H1 (cell line): ENCODE measurements around the gene MICA. TPM values are rescaled to one million over a fixed set of nuclear protein-coding genes. Genes with fewer than 3 reads are reported as not detected.

Source experiments
- CTCF ChIA-PET: fragments of 300-600 bp; sonication (Branson Sonifier 250); formaldehyde crosslinking; loops from one replicate; lab custom pipeline; 2021; ENCODE audit not compliant: partially characterized antibody; lab: Charles Lee
- POLR2A ChIA-PET: fragments of 300-600 bp; sonication (Branson Sonifier 250); formaldehyde crosslinking; loops from one replicate; lab custom pipeline; 2021; ENCODE audit warnings: inconsistent platforms; ENCODE audit not compliant: partially characterized antibody; lab: Charles Lee
- DNase-seq, 2 experiments: peaks; one replicate each; pipeline versions ENCODE4 v3.0.0 to v3.0.0-alpha.2; 2010 to 2022; ENCODE audit warnings: low spot score in 2 of 2, low read depth in 1 of 2, mixed read lengths in 1 of 2
- FAIRE-seq: peaks from 2 replicates; lab custom pipeline; 2011; peaks lifted over from hg19 to GRCh38; lab: Jason Lieb, UNC
- H2AFZ ChIP-seq: 2 replicates; pipeline ENCODE4 v1.8.1; 2012; ENCODE audit warnings: low read length, inconsistent platforms
- H2AK5ac ChIP-seq: 2 replicates; pipeline ENCODE4 v1.6.1; 2013; ENCODE audit warnings: low read depth, low read length
- H2BK120ac ChIP-seq: replicated peaks from 2 replicates; pipeline ENCODE3; 2013; ENCODE audit warnings: low read depth, low read length, inconsistent platforms
- H2BK12ac ChIP-seq: 2 replicates; pipeline ENCODE4 v1.6.1; 2013; ENCODE audit warnings: low read depth, low read length
- H2BK15ac ChIP-seq: 2 replicates; pipeline ENCODE4 v1.6.1; 2013; ENCODE audit warnings: low read length
- H2BK20ac ChIP-seq: 2 replicates; pipeline ENCODE4 v1.6.1; 2013; ENCODE audit warnings: low read length
- H2BK5ac ChIP-seq: 2 replicates; pipeline ENCODE4 v1.6.1; 2013; ENCODE audit warnings: low read depth, low read length
- H3K14ac ChIP-seq: 2 replicates; pipeline ENCODE4 v1.6.1; 2013; ENCODE audit warnings: inconsistent platforms; ENCODE audit not compliant: insufficient read length
- H3K18ac ChIP-seq: 2 replicates; pipeline ENCODE4 v1.6.1; 2013; ENCODE audit warnings: low read length; ENCODE audit errors: extremely low read depth
- H3K23ac ChIP-seq: 2 replicates; pipeline ENCODE4 v1.6.1; 2013; ENCODE audit warnings: inconsistent platforms; ENCODE audit not compliant: insufficient read length
- H3K23me2 ChIP-seq: 2 replicates; pipeline ENCODE4 v1.6.1; 2013; ENCODE audit warnings: low read depth, low read length
- H3K27ac ChIP-seq: 2 replicates; pipeline ENCODE4 v1.6.1; 2011; ENCODE audit warnings: low read depth, low read length, inconsistent platforms
- H3K27me3 ChIP-seq, 4 experiments: replicated peaks in 1 of 4; 1 replicate in 1 of 4; 2 replicates in 3 of 4; pipeline versions ENCODE4 v1.6.1 to v1.8.1; 2011 to 2013; ENCODE audit warnings: low read length in 3 of 4, mild to moderate bottlenecking in 3 of 4, inconsistent platforms in 2 of 4, mixed read lengths in 2 of 4, moderate library complexity in 1 of 4; ENCODE audit not compliant: control insufficient read depth in 3 of 4, insufficient read depth in 3 of 4; ENCODE audit errors: extremely low read depth in 1 of 4
- H3K36me3 ChIP-seq, 4 experiments: 2 replicates each; pipeline versions ENCODE4 v1.6.1 to v1.8.1; 2011 to 2013; ENCODE audit warnings: mild to moderate bottlenecking in 4 of 4, low read length in 3 of 4, moderate library complexity in 2 of 4, control low read depth in 1 of 4, inconsistent platforms in 1 of 4; ENCODE audit not compliant: insufficient read depth in 4 of 4, control insufficient read depth in 2 of 4
- H3K4ac ChIP-seq: replicated peaks from 2 replicates; pipeline ENCODE3; 2013; ENCODE audit warnings: low read length, low read depth, mixed read lengths, inconsistent platforms; ENCODE audit not compliant: insufficient read length
- H3K4me1 ChIP-seq, 4 experiments: replicated peaks in 1 of 4; 1 replicate in 1 of 4; 2 replicates in 3 of 4; pipeline versions ENCODE4 v1.6.1 to v1.8.1; 2011 to 2013; ENCODE audit warnings: low read length in 3 of 4, inconsistent platforms in 2 of 4, mixed read lengths in 1 of 4; ENCODE audit not compliant: insufficient read depth in 4 of 4, control insufficient read depth in 3 of 4
- H3K4me2 ChIP-seq, 2 experiments: 2 replicates each; pipeline versions ENCODE4 v1.6.1 to v1.8.1; 2011 to 2013; ENCODE audit warnings: low read depth in 2 of 2, low read length in 2 of 2, control low read depth in 1 of 2, inconsistent platforms in 1 of 2, mild to moderate bottlenecking in 1 of 2; ENCODE audit not compliant: insufficient read depth in 1 of 2
- H3K4me3 ChIP-seq, 4 experiments: fragments of 200-600, 300-600 bp in 1 of 4; sonication (generic), shearing (Covaris generic), sonication (Bioruptor Twin) in 1 of 4; 2 replicates each; pipeline versions ENCODE4 v1.5.1 to v1.8.1; 2011 to 2016; ENCODE audit warnings: low read length in 4 of 4, low read depth in 3 of 4, control low read depth in 2 of 4, inconsistent platforms in 2 of 4, mild to moderate bottlenecking in 2 of 4, mixed read lengths in 1 of 4, moderate library complexity in 1 of 4; ENCODE audit not compliant: insufficient read depth in 2 of 4; ENCODE audit errors: extremely low read depth in 1 of 4
- H3K56ac ChIP-seq: replicated peaks from 2 replicates; pipeline ENCODE3; 2013; ENCODE audit warnings: low read depth, mild to moderate bottlenecking, mixed read lengths, low read length, inconsistent platforms; ENCODE audit not compliant: insufficient read length
- H3K79me1 ChIP-seq: 2 replicates; pipeline ENCODE4 v1.6.1; 2013; ENCODE audit warnings: low read depth, low read length, control low read depth
- H3K79me2 ChIP-seq, 2 experiments: 2 replicates each; pipeline versions ENCODE4 v1.6.1 to v1.8.1; 2012 to 2013; ENCODE audit warnings: low read length in 2 of 2, mild to moderate bottlenecking in 2 of 2, inconsistent platforms in 1 of 2; ENCODE audit not compliant: insufficient read depth in 2 of 2, control insufficient read depth in 1 of 2
- H3K9ac ChIP-seq, 4 experiments: replicated peaks in 1 of 4; 1 replicate in 1 of 4; 2 replicates in 3 of 4; pipeline versions ENCODE4 v1.6.1 to v1.8.1; 2011 to 2013; ENCODE audit warnings: low read depth in 3 of 4, low read length in 3 of 4, control low read depth in 2 of 4, mild to moderate bottlenecking in 2 of 4, moderate library complexity in 2 of 4, inconsistent platforms in 1 of 4; ENCODE audit errors: extremely low read depth in 1 of 4
- H3K9me3 ChIP-seq, 2 experiments: 2 replicates each; pipeline versions ENCODE4 v1.6.1 to v1.8.1; 2012 to 2013; ENCODE audit warnings: mild to moderate bottlenecking in 2 of 2, moderate library complexity in 2 of 2, control low read depth in 1 of 2, inconsistent platforms in 1 of 2, low read depth in 1 of 2, low read length in 1 of 2, mixed read lengths in 1 of 2; ENCODE audit not compliant: insufficient read depth in 2 of 2
- H4K20me1 ChIP-seq, 2 experiments: replicated peaks in 1 of 2; 2 replicates each; pipeline versions ENCODE3 to v1.8.1; 2011 to 2013; ENCODE audit warnings: inconsistent platforms in 2 of 2, low read length in 2 of 2, mild to moderate bottlenecking in 1 of 2; ENCODE audit not compliant: insufficient read depth in 2 of 2, control insufficient read depth in 1 of 2
- H4K5ac ChIP-seq: 2 replicates; pipeline ENCODE4 v1.6.1; 2013; ENCODE audit warnings: low read length, low read depth, mixed read lengths, inconsistent platforms; ENCODE audit not compliant: insufficient read length
- H4K8ac ChIP-seq: 2 replicates; pipeline ENCODE4 v1.8.0; 2013; ENCODE audit warnings: mild to moderate bottlenecking, moderate library complexity, low read length, inconsistent platforms; ENCODE audit not compliant: insufficient read depth; ENCODE audit errors: extremely low read depth
- H4K91ac ChIP-seq: replicated peaks from 2 replicates; pipeline ENCODE3; 2013; ENCODE audit warnings: low read length, mixed read lengths, inconsistent platforms; ENCODE audit not compliant: insufficient read length
- CTBP2 ChIP-seq: IDR thresholded peaks from 2 replicates; pipeline ENCODE4 v1.7.0; 2011; ENCODE audit warnings: borderline replicate concordance, mild to moderate bottlenecking, moderate library complexity, mixed read lengths, low read length; ENCODE audit not compliant: insufficient read depth, insufficient read length
- EP300 ChIP-seq, 2 experiments: IDR thresholded peaks; 1 replicate in 1 of 2; 2 replicates in 1 of 2; pipeline ENCODE4 v1.6.1; 2011 to 2012; ENCODE audit warnings: low read depth in 2 of 2, low read length in 2 of 2, mild to moderate bottlenecking in 2 of 2, borderline replicate concordance in 1 of 2, inconsistent platforms in 1 of 2, moderate library complexity in 1 of 2
- GTF2F1 ChIP-seq: IDR thresholded peaks from 2 replicates; pipeline ENCODE4 v1.6.1; 2012; ENCODE audit warnings: low read depth, low read length, improper control_type of control experiment, borderline replicate concordance
- RXRA ChIP-seq: IDR thresholded peaks from 2 replicates; pipeline ENCODE4 v1.6.1; 2011; ENCODE audit warnings: low read depth, mild to moderate bottlenecking, low read length, moderate library complexity; ENCODE audit not compliant: insufficient read depth
- TCF12 ChIP-seq: IDR thresholded peaks from 2 replicates; pipeline ENCODE4 v1.6.1; 2011; ENCODE audit warnings: low read depth, mild to moderate bottlenecking, low read length
- WGBS, 2 experiments: shearing (Covaris generic) in 1 of 2; methylation state at CpG; one replicate each; pipeline versions ENCODE4 v1.1.6 to v1.1.7; 2013 to 2015; ENCODE audit warnings: low lambda C conversion rate in 2 of 2, mixed read lengths in 2 of 2, inconsistent platforms in 1 of 2, low coverage in 1 of 2, missing lambda C conversion rate in 1 of 2; ENCODE audit not compliant: insufficient replicate concordance in 2 of 2, insufficient coverage in 1 of 2, insufficient read length in 1 of 2; ENCODE audit errors: extremely low coverage in 1 of 2, missing lambda C conversion rate in 1 of 2; 5-methylcytosine and 5-hydroxymethylcytosine counted together
- polyA plus RNA-seq, 7 experiments: library from polyadenylated mRNA; depleted of rRNA in 3 of 7; stranded (reverse) in 5 of 7; unstranded in 2 of 7; fragments of >200 nt in 5 of 7; fragments of 200-250 nt in 2 of 7; gene quantifications; 1 replicate in 5 of 7; 2 replicates in 1 of 7; 4 replicates in 1 of 7; pipeline versions ENCODE4 v1.2.1 to v1.2.3, GENCODE V29; 2011 to 2013; ENCODE audit warnings: missing spikeins in 2 of 7, mixed read lengths in 2 of 7
- total RNA-seq: library from RNA; stranded (reverse); fragmentation: NEBNext Ultra II Directional; extraction: Animal tissue kit (Norgen Biotek cat#: 25700); gene quantifications from 2 replicates; pipeline ENCODE4 v1.2.1, GENCODE V29; 2021

MICA gene
- total and polyA plus RNA-seq, 2 of the 8 experiments (the other 6 are each of a cell fraction or from before 2014, with no cell fraction given) = 12.5 to 16.3 TPM

DNA sequence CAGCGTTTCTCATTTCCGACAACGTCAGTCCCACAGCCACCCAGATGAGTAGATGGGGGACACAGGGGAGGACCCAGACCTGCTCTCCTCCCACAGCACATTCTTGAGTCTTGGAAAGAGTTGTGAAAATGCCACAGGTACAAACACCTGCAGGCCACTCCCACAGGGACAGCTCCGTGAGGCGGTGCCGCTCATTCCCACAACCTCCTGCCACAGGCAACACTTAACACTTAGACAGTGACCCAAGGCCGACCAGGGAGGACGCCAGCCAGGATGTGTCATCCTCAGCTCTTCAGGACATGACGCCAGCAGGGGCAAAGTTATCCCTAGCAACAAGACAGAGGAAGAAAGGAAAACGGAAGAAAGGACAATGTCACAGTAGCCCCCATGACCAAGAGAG, 23.5 kb upstream of the MICA start:
- Histone ChIP-seq H3K4me1 (no peaks in the 10 kb centered on the region), H3K56ac (no peak overlapping the region), H3K23ac (no peak overlapping the region), H2BK15ac (no peak overlapping the region), H3K23me2 (no peaks in the 10 kb centered on the region), H4K8ac (no peak overlapping the region), H3K4me2 (no peak overlapping the region), H3K79me1 (no peaks in the 10 kb centered on the region), H4K20me1 (no peaks in the 10 kb centered on the region), H2BK120ac (no peak overlapping the region), H3K79me2 (no peaks in the 10 kb centered on the region), H2BK5ac (no peak overlapping the region), H2BK20ac (peak overlapping the region; percentile 32; the same call in 1 of the 2 replicates), H3K27ac (no peak overlapping the region), H4K91ac (no peak overlapping the region), H3K9me3 (no peaks in the 10 kb centered on the region), H3K36me3 (no peaks in the 10 kb centered on the region), H3K9ac (no peak overlapping the region), H2BK12ac (no peak overlapping the region), H2AFZ (no peak overlapping the region), H3K4me3 (no peak overlapping the region), H3K4ac (no peak overlapping the region), H3K18ac (no peak overlapping the region), H4K5ac (no peak overlapping the region), H3K14ac (no peak overlapping the region), H2AK5ac (no peak overlapping the region), H3K27me3 (peaks cover 0 to 3% (median 0%) of the 10 kb centered on the region in 4 experiments; a peak in 1 of 7 replicates)
- 68% methylated on average over 10 of the region's 10 CpGs; no CpG with 5 or more reads in 1 of the 2 experiments for WGBS, 2 experiments
- no peak for TF ChIP-seq EP300 (IDR thresholded peaks at IDR 0.05; ENCODE audit: borderline replicate concordance in 1 of 2, low read depth in 2 of 2, low read length in 2 of 2)
- TF ChIP-seq RXRA = no peak
- TF ChIP-seq GTF2F1 = no peak
- no peak for TF ChIP-seq CTBP2
- TF ChIP-seq TCF12 = no peak
- FAIRE-seq (no peak), DNase-seq (no peak)
- POLR2A ChIA-PET = no interaction called here
- CTCF ChIA-PET = interaction anchor here (0.9 to 2.6 kb wide), 4 partner anchors 13 to 63 kb away, joined by 3 to 16 read pairs (median 7); no protein-coding TSS in a partner anchor
